Femur (tissue), 1 donor: ENCODE measurements around the gene TMEM86B.
A peak's percentile ranks its signal among the peaks of the same experiment; 100 is the strongest.

Source experiments
- DNase-seq: peaks from one replicate; pipeline ENCODE4 v3.0.0-alpha.2; 2017

The TMEM86B gene

GRCh38 chr19:55257461-55258420 is 29.2 kb upstream of the TMEM86B start:
- no peak for DNase-seq

GRCh38 chr19:55256562-55257460 is 28.2 kb upstream of the TMEM86B start:
- no peak for DNase-seq

GRCh38 chr19:55255618-55256423 is 27.3 kb upstream of the TMEM86B start:
- no peak for DNase-seq

GRCh38 chr19:55254625-55254977 is 26.0 kb upstream of the TMEM86B start:
- no peak for DNase-seq

GRCh38 chr19:55253842-55254624 is 25.5 kb upstream of the TMEM86B start:
- peak; percentile 50 for DNase-seq

- no peak for DNase-seq
These were observed 24.4 kb upstream of the TMEM86B start for GRCh38 chr19:55252760-55253663.

GRCh38 chr19:55251341-55252081 is 22.9 kb upstream of the TMEM86B start:
- DNase-seq: no peak

GRCh38 chr19:55250262-55251036 is 21.9 kb upstream of the TMEM86B start:
- DNase-seq: no peak

- DNase-seq: no peak
These were observed 21.3 kb upstream of the TMEM86B start for GRCh38 chr19:55249841-55250240.

GRCh38 chr19:55248704-55249103 is 20.1 kb upstream of the TMEM86B start:
- no peak for DNase-seq

GRCh38 chr19:55248166-55248675 is 19.7 kb upstream of the TMEM86B start:
- DNase-seq: no peak

- peak; percentile 55 for DNase-seq
These were observed 19.1 kb upstream of the TMEM86B start for GRCh38 chr19:55247621-55248099.

- DNase-seq: peak; percentile 8
These were observed 18.2 kb upstream of the TMEM86B start for GRCh38 chr19:55246462-55247451.

- no peak for DNase-seq
These were observed 16.8 kb upstream of the TMEM86B start for GRCh38 chr19:55245236-55245904.

GRCh38 chr19:55244004-55244680 is 15.6 kb upstream of the TMEM86B start:
- DNase-seq: no peak

GRCh38 chr19:55242517-55242916 is 14.0 kb upstream of the TMEM86B start:
- no peak for DNase-seq
